ENCODE results near the gene SYTL5.

SYTL5 gene

DNA sequence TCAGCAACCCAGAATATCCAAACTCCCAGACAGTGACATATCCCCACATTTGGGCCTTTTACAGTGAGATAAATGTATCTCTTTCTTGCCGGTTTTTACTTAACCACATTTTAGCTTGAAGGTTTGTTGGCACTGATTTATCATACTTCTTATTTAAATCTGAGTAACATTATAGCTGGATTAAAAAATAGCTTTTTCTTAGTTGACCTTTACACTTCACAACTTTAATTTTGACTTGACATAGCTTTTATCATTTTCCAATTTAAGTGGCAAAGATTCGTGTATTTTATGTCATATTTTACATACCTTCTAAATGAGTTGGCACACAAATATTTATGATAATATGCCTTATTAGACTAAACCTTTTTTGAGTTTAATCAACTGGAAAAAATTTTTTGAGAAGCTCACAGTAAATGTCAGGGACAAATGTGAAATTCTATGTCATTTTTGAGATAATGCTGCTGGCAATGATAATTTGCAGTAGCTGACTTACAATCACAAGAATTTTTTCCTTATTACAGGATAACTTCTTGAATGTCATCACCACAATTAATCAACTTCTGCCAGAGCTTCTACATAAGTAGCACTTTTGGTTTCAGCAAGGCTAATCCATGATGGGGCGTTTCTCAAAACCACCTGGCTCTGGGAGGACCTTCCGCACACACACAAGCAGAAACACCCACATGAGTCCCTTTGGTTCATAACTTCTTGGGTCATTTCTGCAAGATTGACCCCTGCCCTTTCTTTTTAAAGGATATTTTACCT, 80.3 kb downstream of the SYTL5 start:
- Histone ChIP-seq H3K79me2 (ENCODE audit: insufficient read depth, low read length) (no peaks in the 10 kb centered on the region), H3K4me2 (ENCODE audit: insufficient read depth, low read length) (no peak overlapping the region), H3K4me3 (ENCODE audit: low read depth in 1 of 2, low read length in 2 of 2) (no peak overlapping the region), H4K20me1 (ENCODE audit: insufficient read depth, low read length) (no peaks in the 10 kb centered on the region), H3K27ac (ENCODE audit: low read length) (no peak overlapping the region), H3K9me3 (ENCODE audit: insufficient read depth, low read length, severe bottlenecking) (no peaks in the 10 kb centered on the region), H3K27me3 (ENCODE audit: insufficient read depth, low read length, poor library complexity) (no peaks in the 10 kb centered on the region), H3K36me3 (ENCODE audit: insufficient read depth, low read length) (no peaks in the 10 kb centered on the region), H2AFZ (ENCODE audit: low read depth, low read length) (no peak overlapping the region), H3K4me1 (ENCODE audit: insufficient read depth, low read length) (no peaks in the 10 kb centered on the region), H3K9ac (ENCODE audit: low read depth, low read length) (no peak overlapping the region)
- ATAC-seq (ENCODE audit: insufficient read depth, low read depth) (no peak), DNase-seq (no peak)
- TF ChIP-seq, protein P1, sequence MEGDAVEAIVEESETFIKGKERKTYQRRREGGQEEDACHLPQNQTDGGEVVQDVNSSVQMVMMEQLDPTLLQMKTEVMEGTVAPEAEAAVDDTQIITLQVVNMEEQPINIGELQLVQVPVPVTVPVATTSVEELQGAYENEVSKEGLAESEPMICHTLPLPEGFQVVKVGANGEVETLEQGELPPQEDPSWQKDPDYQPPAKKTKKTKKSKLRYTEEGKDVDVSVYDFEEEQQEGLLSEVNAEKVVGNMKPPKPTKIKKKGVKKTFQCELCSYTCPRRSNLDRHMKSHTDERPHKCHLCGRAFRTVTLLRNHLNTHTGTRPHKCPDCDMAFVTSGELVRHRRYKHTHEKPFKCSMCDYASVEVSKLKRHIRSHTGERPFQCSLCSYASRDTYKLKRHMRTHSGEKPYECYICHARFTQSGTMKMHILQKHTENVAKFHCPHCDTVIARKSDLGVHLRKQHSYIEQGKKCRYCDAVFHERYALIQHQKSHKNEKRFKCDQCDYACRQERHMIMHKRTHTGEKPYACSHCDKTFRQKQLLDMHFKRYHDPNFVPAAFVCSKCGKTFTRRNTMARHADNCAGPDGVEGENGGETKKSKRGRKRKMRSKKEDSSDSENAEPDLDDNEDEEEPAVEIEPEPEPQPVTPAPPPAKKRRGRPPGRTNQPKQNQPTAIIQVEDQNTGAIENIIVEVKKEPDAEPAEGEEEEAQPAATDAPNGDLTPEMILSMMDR (IDR thresholded peaks at IDR 0.05; ENCODE audit: borderline replicate concordance, extremely low read depth, low read length, poor library complexity, severe bottlenecking) = no peak
- TF ChIP-seq EZH2 (IDR thresholded peaks at IDR 0.05; ENCODE audit: borderline replicate concordance, low read depth, low read length, severe bottlenecking) = no peak

DNA sequence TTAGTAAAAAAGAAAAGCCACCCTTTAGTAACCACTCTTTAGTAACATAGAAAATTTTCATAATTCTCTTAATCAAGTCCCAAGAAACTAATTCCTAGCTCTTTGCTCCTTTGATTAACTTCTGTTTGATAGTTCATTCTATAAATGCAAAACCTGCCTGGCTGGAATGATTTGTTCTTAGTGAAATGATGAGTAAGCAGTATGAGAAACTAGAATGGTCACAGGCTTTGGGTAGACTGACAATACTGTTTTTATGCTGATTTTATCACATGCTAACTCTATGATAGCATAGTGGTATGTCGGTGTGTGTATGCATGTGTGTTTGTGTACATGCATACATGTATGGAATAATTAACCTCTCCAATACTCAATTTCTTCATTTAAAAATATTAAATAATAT, 81.2 kb downstream of the SYTL5 start:
- no peaks in the 10 kb centered on the region for H3K4me1 ChIP-seq (ENCODE audit: insufficient read depth, low read length)
- TF ChIP-seq EZH2 (IDR thresholded peaks at IDR 0.05; ENCODE audit: borderline replicate concordance, low read depth, low read length, severe bottlenecking) = no peak
- TF ChIP-seq, protein P1 (IDR thresholded peaks at IDR 0.05; ENCODE audit: borderline replicate concordance, extremely low read depth, low read length, poor library complexity, severe bottlenecking) = no peak
- H3K36me3 ChIP-seq (ENCODE audit: insufficient read depth, low read length) = no peaks in the 10 kb centered on the region

DNA sequence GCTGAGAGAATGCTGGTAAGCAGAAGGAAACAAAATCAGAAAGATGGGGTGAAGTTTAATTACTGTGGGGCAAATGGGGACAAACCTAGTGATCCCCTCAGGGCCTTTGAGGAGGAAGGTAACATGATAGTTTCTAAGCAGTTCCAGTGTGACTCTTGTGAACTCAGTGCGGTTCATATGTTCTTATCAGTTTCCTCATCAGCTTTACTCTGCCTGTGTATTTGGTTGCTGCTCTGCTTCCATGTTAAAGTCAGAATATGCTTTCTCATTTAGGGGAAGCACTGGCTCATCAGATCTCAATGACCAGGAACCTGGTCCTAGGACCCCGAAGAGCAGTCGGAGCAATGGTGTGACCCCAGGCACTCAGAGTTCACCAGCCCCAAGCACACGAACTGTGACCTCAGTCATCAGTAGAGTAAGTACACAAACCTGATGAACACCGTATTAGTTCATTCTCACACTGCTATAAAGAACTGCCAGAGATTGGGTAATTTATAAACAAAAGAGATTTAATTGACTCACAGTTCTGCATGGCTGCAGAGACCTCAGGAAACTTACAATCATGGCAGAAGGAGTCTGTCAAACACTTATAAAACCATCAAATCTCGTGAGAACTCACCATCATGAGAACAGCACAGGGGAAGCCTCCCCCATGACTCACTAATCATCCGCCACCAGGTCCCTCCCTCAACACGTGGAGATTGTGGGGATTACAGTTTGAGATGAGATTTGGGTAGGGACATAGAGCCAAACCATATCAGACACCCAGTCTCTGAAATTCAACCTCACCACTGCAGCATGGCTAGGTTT, 83.0 kb downstream of the SYTL5 start:
- DNase-seq = no peak
- TF ChIP-seq, protein P1 (IDR thresholded peaks at IDR 0.05; ENCODE audit: borderline replicate concordance, extremely low read depth, low read length, poor library complexity, severe bottlenecking) = no peak
- no peak for TF ChIP-seq EZH2 (IDR thresholded peaks at IDR 0.05; ENCODE audit: borderline replicate concordance, low read depth, low read length, severe bottlenecking)
- H3K27ac ChIP-seq (ENCODE audit: low read length) = no peak overlapping the region

More for the DNA sequence above, 81.2 kb downstream of the SYTL5 start:
- no peak overlapping the region for H3K4me2 ChIP-seq (ENCODE audit: insufficient read depth, low read length)
- H2AFZ ChIP-seq (ENCODE audit: low read depth, low read length) = no peak overlapping the region
- H3K9ac ChIP-seq (ENCODE audit: low read depth, low read length) = no peak overlapping the region
- H4K20me1 ChIP-seq (ENCODE audit: insufficient read depth, low read length) = no peaks in the 10 kb centered on the region
- H3K27me3 ChIP-seq (ENCODE audit: insufficient read depth, low read length, poor library complexity) = no peaks in the 10 kb centered on the region
- ATAC-seq (ENCODE audit: insufficient read depth, low read depth) = no peak
- DNase-seq = no peak
- H3K27ac ChIP-seq (ENCODE audit: low read length) = no peak overlapping the region
- H3K79me2 ChIP-seq (ENCODE audit: insufficient read depth, low read length) = no peaks in the 10 kb centered on the region
- H3K4me3 ChIP-seq (ENCODE audit: low read depth in 1 of 2, low read length in 2 of 2) = no peak overlapping the region
- H3K9me3 ChIP-seq (ENCODE audit: insufficient read depth, low read length, severe bottlenecking) = no peaks in the 10 kb centered on the region

More for the DNA sequence above, 83.0 kb downstream of the SYTL5 start:
- no peaks in the 10 kb centered on the region for H3K9me3 ChIP-seq (ENCODE audit: insufficient read depth, low read length, severe bottlenecking)
- no peaks in the 10 kb centered on the region for H4K20me1 ChIP-seq (ENCODE audit: insufficient read depth, low read length)
- no peaks in the 10 kb centered on the region for H3K36me3 ChIP-seq (ENCODE audit: insufficient read depth, low read length)
- no peaks in the 10 kb centered on the region for H3K4me1 ChIP-seq (ENCODE audit: insufficient read depth, low read length)
- no peaks in the 10 kb centered on the region for H3K27me3 ChIP-seq (ENCODE audit: insufficient read depth, low read length, poor library complexity)
- no peak overlapping the region for H3K4me2 ChIP-seq (ENCODE audit: insufficient read depth, low read length)
- no peak overlapping the region for H3K4me3 ChIP-seq (ENCODE audit: low read depth in 1 of 2, low read length in 2 of 2)
- H2AFZ ChIP-seq (ENCODE audit: low read depth, low read length) = no peak overlapping the region
- H3K79me2 ChIP-seq (ENCODE audit: insufficient read depth, low read length) = no peaks in the 10 kb centered on the region
- H3K9ac ChIP-seq (ENCODE audit: low read depth, low read length) = no peak overlapping the region
- ATAC-seq (ENCODE audit: insufficient read depth, low read depth) = no peak
